Activated CD8-positive, alpha-beta memory T cell treated with anti-CD3 and anti-CD28 coated beads, Interleukin-2, amount 50 U/mL, for 4 hours (primary cell): ENCODE results near the gene RGS19.

ENCODE experiments used
- DNase-seq: peaks from one replicate; pipeline ENCODE4 v3.0.0-alpha.2; 2020

RGS19 gene

DNA sequence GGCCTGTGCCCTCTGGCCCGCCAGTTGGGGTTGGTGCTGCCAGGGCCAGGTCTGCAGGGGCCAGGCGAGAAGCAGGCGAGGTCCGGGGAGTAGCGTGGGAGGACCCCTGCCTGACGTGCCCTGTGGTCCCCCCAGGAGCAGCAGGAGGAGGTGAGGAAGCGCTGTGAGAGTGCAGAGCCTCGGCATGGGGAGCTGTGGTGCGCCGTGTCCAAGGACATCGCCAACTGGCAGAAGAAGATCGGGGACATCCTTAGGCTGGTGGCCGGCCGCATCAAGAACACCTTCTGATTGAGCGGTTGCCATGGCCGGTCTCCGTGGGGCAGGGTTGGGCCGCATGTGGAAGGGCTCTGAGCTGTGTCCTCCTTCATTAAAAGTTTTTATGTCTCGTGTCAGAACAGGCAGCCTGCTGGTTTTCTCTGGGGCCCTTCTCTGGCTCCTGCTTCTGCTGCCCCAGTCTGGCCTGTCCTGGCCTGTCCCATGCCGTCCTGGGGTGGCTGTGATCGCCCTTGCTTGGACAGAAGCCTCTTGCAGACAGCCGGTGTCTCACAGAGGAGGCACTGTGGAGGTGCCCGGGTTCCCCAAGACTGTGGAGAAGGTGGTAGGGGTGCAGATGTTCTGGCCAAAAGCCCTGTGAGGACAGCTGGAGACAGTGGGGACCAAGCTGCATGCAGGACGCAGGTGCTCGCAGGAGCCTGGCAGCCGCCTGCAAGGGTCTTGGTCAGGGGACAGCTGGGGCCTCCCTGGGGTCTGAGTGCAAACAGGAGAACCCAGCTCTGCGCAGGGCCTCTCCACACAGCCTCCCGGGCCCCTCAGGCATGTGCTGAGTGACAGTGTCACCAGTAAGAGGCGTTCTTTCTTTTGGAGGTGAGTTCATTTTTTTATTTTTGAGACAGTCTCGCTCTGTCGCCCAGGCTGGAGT lies 46.4 kb downstream of the RGS19 start:
- no peak for DNase-seq

DNA sequence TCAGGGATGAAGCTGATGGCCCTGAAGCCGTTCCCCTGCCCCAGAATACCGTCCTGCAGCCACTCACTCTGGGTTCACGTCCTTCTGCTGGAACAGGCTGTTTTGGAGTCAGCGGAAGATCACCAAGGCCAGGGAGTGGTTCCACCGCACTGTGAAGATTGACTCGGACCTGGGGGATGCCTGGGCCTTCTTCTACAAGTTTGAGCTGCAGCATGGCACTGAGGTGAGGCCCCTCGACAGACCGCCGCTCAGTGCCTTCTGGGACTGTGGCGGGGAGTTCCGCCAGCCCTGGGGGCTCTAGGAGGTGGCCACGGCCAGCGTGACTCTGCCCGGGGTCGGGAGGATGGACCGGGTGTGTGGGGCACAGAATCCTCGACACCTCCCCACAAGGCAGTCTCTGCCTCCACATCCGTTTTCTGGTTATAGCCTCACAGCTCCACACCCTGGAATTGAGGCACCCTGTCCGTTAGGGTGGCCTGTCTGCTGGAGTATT lies 47.5 kb downstream of the RGS19 start:
- DNase-seq = no peak

DNA sequence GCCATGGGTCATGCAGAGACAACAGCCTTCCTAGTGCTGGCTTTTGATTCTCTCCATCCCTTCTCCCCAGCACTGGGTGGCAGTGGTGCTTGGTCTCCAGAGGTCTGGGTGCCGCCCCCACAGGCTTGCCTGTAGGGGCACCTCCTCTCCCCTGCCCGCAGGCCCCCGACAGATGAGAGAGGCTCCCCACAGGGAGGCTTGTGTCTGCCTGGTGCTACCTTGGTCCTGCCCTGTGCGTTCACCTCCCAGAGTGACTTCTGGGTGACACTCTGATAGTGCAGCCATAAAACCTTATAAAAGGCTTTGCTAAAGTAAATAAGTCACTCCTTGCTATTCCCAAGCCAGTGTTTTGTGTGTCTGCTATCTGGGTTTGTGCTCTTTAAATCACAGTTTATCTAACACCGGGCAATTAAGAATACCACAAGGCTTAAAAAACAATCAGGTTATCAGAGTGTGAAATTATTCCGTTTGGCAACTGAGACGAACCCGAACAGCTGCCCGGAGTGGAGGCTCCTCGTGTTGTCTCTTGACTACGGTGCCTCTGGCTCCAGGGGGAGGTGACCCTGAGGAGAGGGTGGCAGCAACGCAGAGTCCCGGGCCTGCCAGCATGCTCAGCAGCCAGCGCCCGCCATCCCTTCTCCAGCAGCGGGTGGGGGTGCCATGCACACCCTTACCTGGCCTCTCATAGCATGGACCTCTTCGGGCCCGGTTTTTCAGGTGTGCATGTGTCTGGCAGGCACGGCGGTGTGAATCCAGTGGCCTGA lies 48.8 kb downstream of the RGS19 start:
- no peak for DNase-seq

DNA sequence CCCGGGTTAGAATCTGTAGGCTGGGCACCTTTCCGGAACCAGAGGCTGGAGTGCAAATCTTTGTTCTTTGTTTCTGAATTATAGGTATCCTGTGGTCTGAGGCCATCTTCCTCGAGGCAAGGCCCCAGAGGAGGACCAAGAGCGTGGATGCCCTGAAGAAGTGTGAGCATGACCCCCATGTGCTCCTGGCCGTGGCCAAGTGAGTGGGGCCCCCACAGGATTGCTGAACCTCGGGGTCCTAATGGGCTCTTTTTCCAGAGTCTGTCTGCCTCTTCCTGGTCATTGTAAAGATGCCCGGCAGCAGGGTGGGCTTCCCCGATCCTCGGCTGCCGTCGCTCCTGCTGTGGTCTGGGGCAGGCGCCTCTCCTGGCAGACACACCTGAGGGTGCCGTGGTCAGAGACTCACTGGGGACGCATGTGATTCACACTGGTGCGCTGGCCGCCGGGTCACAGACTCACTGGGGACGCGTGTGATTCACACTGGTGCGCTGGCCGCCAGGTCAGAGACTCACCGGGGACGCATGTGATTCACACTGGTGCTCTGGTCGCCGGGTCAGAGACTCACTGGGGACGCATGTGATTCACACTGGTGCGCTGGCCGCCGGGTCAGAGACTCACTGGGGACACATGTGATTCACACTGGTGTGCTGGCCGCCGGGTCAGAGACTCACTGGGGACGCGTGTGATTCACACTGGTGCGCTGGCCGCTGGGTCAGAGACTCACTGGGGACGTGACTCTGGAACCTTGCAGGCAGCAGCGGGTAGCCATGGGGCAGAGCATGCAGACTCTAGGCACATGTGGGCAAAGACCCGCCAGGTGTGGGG lies 49.8 kb downstream of the RGS19 start:
- DNase-seq = no peak

DNA sequence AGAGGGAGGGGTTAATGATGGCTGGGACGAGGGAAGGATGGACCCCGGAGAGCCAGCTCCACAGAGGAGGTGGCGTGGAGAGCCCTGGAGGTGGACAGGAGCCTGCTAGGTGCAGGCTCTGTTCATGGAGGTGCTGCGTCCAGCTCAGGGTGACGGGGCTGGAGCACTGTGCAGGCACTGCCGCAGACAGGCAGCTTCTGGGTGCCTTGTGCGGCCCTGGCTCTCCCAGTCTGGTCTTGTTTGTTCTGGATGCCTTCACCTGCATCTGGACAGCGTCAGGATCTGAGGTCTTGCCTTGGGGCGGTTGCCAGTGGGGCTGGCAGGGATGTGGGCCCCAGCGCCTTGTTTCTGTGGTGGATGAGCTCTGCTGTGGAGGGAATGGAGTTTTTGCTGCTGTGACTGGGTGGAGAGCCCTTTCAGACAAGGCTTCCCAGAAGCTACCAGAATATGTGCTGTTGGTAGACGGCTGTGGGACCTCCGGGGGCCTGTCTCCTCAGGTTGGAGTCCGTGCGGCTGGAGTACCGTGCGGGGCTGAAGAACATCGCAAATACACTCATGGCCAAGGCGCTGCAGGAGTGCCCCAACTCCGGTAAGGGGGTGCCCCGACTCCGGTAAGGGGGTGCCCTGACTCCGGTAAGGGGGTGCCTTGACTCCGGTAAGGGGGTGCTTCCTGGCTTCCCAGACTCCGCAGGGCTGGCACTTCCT lies 51.2 kb downstream of the RGS19 start:
- DNase-seq = no peak

DNA sequence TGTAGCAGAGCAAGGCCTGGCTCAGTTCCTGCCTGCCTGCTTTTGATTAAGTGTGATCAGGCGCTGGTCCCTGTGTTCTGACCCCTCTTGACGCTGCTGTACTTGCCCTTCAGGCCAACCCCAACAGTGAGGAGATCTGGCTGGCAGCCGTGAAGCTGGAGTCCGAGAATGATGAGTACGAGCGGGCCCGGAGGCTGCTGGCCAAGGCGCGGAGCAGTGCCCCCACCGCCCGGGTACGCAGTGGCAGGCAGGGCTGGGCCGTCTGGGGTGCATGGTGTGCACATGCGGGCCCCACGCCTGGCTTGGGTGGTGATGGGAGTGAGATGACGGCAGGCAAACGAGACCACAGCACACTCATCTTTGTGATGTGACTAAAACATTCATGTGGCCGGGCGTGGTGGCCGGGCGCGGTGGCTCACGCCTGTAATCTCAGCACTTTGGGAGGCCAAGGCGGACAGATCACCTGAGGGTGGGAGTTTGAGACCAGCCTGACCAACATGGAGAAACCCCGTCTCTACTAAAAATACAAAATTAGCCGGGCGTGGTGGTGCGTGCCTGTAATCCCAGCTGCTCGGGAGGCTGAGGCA lies 53.4 kb downstream of the RGS19 start:
- DNase-seq = no peak

DNA sequence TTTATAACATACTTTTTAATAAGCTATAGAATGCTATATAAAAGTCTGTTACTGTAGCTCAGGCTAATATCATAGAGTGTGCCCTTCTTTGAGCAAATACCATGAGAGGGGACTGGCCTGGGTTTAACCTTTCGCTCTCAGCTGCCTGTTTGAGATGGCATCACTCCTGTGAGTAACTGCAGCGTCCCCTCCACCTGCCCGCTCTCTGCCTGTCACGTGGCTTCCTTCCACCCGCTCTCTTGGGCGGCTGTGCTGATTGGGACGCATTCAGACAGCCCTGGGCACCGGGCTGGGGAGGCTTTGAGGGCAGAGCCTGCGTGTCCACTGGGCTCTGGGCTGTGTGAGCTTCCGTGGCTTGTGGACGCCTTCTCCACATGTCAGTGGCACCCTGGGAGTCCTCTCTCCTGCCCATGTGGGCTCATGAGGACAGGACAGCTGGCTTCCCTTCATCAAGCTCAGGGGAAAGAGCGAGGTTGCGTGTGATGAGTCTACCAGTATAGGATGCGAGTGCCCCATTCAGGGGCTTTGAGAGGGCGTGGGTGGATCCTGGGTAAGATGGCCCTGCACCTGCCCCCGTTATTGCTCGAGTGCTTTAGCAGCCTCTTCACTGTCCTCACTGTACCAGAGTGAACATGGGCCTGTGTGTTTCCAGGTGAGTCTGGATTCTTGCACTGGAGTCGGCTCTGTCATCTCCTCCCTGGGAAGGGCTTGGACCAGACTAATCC lies 54.1 kb downstream of the RGS19 start:
- DNase-seq = no peak

DNA sequence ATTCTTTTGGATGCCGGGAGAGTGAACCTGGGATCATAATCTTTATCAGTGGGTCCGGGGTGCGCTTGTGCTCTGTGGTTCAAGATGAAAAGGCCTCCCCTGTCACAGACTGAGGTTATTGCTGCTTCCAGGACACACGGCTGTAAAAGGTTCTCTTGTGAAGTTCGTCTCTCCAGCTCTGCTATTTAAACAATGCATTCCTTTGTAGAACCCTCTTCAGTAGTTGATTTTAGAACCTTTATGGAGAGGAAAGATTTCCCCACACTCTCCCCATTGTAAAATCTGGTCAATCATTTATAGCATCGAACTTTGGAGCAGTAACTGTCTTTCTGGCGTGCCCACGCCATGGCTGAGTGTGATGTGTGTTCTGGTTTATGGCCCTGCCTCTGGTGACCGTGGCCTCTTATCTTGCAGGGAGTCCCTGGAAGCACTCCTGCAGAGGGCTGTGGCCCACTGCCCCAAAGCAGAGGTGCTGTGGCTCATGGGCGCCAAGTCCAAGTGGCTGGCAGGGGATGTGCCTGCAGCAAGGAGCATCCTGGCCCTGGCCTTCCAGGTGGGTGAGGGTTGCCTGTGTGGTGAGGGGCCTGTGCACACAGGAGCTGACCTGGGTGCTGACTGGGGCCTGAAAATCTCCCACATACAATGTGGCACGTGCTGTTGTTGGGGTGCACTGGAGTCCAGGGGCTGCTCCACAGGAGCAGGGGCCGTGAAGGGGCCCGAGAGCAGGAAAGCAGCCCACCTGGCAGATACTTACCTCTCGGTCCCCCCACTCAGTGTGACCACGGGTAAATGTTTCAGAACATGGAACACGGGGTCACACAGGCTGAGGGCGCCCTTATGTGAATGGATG lies 55.0 kb downstream of the RGS19 start:
- no peak for DNase-seq

DNA sequence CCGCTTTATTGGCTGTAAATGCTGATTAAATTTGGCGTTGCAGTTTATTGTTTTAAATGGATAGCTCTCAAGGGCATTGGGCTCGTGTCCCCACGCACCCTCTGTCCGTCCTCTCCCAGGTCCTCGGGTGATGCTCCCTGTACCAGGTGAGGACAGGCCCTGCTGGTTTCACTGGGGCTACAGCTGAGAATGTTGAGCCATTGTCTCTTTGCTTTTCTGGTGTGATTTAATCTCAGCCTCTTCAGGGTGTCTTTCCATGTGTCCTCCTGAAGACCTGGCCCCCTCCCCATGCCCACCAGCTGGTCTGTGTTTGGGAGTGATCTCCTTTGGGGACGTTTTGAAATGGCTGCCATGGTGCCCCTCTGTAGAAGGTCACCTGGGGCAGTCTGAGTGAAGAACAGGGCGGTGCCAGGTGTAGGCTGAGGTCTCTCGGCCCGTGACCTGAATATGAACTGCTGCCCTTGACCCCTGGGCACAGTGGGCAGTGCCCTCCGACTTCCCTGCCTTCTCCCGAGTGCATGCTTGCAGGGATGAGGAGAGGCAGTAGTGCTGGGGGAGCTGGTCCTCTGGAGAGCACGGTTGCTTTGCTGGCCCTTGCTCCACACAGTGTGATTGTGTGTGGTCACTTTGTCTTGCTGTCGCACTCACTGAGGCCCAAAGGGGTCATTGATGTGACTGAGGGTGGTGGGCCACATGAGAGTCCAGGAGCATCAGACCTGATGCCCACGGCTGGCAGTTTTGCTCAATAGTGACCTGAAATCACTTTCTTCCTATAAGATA lies 55.8 kb downstream of the RGS19 start:
- DNase-seq = no peak
